GM18499 (cell line): Measurements from ENCODE around the gene PARD3B.

Experiments used
- ATAC-seq: cut with Tn5 transposase; IDR thresholded peaks from one replicate; pipeline ENCODE4 v1.9.1; 2021; ENCODE audit warnings: moderate number of reproducible peaks; ENCODE audit not compliant: insufficient read depth, unreplicated experiment

Gene PARD3B

GRCh38 chr2:205642599-205643356 lies 1097.5 kb downstream of the PARD3B start:
- ATAC-seq: no peak

GRCh38 chr2:205643391-205643885 lies 1098.2 kb downstream of the PARD3B start:
- no peak for ATAC-seq

- no peak for ATAC-seq
Measured at GRCh38 chr2:205644018-205644417, 1098.7 kb downstream of the PARD3B start.

GRCh38 chr2:205646680-205647079 lies 1101.4 kb downstream of the PARD3B start:
- peak; percentile 93 for ATAC-seq

- no peak for ATAC-seq
Measured at GRCh38 chr2:205650450-205650849, 1105.2 kb downstream of the PARD3B start.

- no peak for ATAC-seq
Measured at GRCh38 chr2:205650931-205651330, 1105.7 kb downstream of the PARD3B start.

GRCh38 chr2:205651719-205652118 lies 1106.4 kb downstream of the PARD3B start:
- ATAC-seq: no peak

GRCh38 chr2:205654878-205655605 lies 1109.8 kb downstream of the PARD3B start:
- no peak for ATAC-seq

GRCh38 chr2:205655779-205656456 lies 1110.6 kb downstream of the PARD3B start:
- no peak for ATAC-seq

GRCh38 chr2:205656461-205656860 lies 1111.2 kb downstream of the PARD3B start:
- no peak for ATAC-seq

- ATAC-seq: no peak
Measured at GRCh38 chr2:205656941-205657340, 1111.7 kb downstream of the PARD3B start.

GRCh38 chr2:205657579-205657978 lies 1112.3 kb downstream of the PARD3B start:
- no peak for ATAC-seq

- ATAC-seq: no peak
Measured at GRCh38 chr2:205658068-205658467, 1112.8 kb downstream of the PARD3B start.

- ATAC-seq: no peak
Measured at GRCh38 chr2:205658572-205658971, 1113.3 kb downstream of the PARD3B start.

- ATAC-seq: no peak
Measured at GRCh38 chr2:205659922-205660321, 1114.6 kb downstream of the PARD3B start.

GRCh38 chr2:205660521-205661124 lies 1115.3 kb downstream of the PARD3B start:
- no peak for ATAC-seq

GRCh38 chr2:205661281-205661680 lies 1116.0 kb downstream of the PARD3B start:
- no peak for ATAC-seq

- ATAC-seq: no peak
Measured at GRCh38 chr2:205662206-205662965, 1117.1 kb downstream of the PARD3B start.

- ATAC-seq: no peak
Measured at GRCh38 chr2:205665791-205666190, 1120.5 kb downstream of the PARD3B start.
